ENCODE data around the gene TMEM236. TPM values are rescaled to one million over a fixed set of nuclear protein-coding genes. Genes with fewer than 3 reads are reported as not detected.

The TMEM236 gene, protein sequence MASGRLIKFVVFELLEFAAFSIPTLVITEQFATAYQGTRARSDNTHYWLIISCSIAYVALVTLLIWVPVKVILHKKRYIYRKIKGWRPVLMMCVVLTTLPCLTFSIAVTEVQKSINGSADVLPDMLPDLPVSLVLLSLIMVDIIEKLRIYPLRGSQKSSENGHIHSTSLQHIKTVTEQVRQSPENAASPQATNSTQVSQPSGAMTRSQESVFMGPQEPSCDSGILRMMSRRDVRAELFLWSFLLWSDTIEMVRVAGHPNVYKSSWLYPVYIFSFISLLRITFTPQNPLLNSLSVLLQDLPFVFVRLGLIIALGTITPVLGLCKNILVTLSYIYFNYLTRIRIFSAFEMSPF
- total RNA-seq (2021) (0.20 and 0.24 TPM in 2 replicates), Bru-seq, nascent RNA (percentile 35 among the genes with signal in this experiment), BruChase-seq, experiment 1, labeled RNA remaining after a 2-hour chase (percentile 48 among the genes with signal in this experiment), BruChase-seq, experiment 2, labeled RNA remaining after a 6-hour chase (percentile 44 among the genes with signal in this experiment)
- long read RNA-seq, result 0 reads

DNA sequence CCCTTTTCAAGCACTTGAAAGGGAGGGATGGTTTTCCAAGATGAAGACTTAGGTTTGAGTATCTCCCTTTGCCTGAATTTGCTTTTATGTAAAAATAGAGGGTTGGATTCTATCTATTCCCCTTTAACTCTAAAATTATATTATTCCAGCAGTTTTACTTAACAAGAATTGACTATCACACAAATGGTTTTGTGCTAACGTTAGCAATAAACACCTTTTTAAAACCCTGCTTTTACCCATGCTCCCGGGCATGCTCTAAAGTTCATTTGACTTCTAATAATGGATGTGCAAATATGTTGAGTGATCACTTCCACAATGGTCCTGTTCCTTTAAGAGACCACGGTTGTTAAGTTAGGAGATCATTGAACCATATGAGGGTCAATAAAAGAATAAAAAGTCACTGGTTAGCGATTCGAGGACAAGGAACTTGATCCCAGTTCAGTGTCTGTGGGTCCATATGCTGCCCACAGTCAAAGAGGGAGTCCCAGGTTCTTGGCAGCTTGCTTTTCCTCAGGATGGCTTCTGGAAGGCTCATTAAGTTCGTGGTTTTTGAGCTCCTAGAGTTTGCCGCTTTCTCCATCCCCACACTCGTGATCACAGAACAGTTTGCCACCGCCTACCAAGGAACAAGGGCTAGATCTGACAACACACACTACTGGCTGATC lies at the start of gene TMEM236:
TSS of gene TMEM236 (plus strand) at position 421 of the 665 bp plus-strand sequence. CDS start at position 516, 95 bp downstream.
- TF ChIP-seq EZH2 (IDR thresholded peaks at IDR 0.05; ENCODE audit: low read depth), result no peak
- TF ChIP-seq, protein P1, sequence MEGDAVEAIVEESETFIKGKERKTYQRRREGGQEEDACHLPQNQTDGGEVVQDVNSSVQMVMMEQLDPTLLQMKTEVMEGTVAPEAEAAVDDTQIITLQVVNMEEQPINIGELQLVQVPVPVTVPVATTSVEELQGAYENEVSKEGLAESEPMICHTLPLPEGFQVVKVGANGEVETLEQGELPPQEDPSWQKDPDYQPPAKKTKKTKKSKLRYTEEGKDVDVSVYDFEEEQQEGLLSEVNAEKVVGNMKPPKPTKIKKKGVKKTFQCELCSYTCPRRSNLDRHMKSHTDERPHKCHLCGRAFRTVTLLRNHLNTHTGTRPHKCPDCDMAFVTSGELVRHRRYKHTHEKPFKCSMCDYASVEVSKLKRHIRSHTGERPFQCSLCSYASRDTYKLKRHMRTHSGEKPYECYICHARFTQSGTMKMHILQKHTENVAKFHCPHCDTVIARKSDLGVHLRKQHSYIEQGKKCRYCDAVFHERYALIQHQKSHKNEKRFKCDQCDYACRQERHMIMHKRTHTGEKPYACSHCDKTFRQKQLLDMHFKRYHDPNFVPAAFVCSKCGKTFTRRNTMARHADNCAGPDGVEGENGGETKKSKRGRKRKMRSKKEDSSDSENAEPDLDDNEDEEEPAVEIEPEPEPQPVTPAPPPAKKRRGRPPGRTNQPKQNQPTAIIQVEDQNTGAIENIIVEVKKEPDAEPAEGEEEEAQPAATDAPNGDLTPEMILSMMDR (conservative IDR thresholded peaks at IDR 0.05), result no peak
- ChIA-PET CTCF (no interaction called here), POLR2A (ENCODE audit: unreplicated experiment) (no interaction called here)
- Histone ChIP-seq H3K27me3 (ENCODE audit: insufficient read depth, low read depth) (no peaks in the 10 kb centered on the region), H4K20me1 (ENCODE audit: insufficient read depth) (no peaks in the 10 kb centered on the region), H3K9me3 (ENCODE audit: insufficient read depth, low read depth) (no peaks in the 10 kb centered on the region), H2AFZ (no peak within 1 kb of the TSS), H3F3A (ENCODE audit: insufficient read depth, low read depth) (no peaks in the 10 kb centered on the region), H3K4me2 (no peak within 1 kb of the TSS), H3K9me2 (ENCODE audit: insufficient read depth) (no peaks in the 10 kb centered on the region), H3K36me3 (ENCODE audit: low read depth) (no peaks in the 10 kb centered on the region), H3K79me2 (ENCODE audit: low read depth) (no peaks in the 10 kb centered on the region), H3K4me1 (replicated peaks; ENCODE audit: insufficient read depth) (no peaks in the 10 kb centered on the region), H3K27ac (no peak within 1 kb of the TSS), H3K4me3 (no peak within 1 kb of the TSS)
- BruUV-seq (replicated peaks), result no TSS peak
- no peak for DNase-seq
- intact Hi-C loops (cut with micrococcal nuclease; ENCODE audit: unreplicated experiment), result no loop called here

GRCh38 chr10:17703706-17704105 lies 48.3 kb upstream of the TMEM236 start:
- Histone ChIP-seq H2AFZ (no peak overlapping the region), H3K79me2 (ENCODE audit: low read depth) (no peaks in the 10 kb centered on the region), H3K36me3 (ENCODE audit: low read depth) (no peaks in the 10 kb centered on the region), H3K27me3 (ENCODE audit: insufficient read depth, low read depth) (no peaks in the 10 kb centered on the region), H3K9me2 (ENCODE audit: insufficient read depth) (no peaks in the 10 kb centered on the region), H3F3A (ENCODE audit: insufficient read depth, low read depth) (peaks cover 4% of the 10 kb centered on the region; the same call in 1 of the 2 replicates), H4K20me1 (ENCODE audit: insufficient read depth) (no peaks in the 10 kb centered on the region), H3K4me3 (no peak overlapping the region), H3K9me3 (ENCODE audit: insufficient read depth, low read depth) (no peaks in the 10 kb centered on the region), H3K27ac (no peak overlapping the region), H3K4me1 (replicated peaks; ENCODE audit: insufficient read depth) (no peaks in the 10 kb centered on the region), H3K4me2 (no peak overlapping the region)
- CTCF ChIA-PET, result interaction anchor here (0.6 kb wide), 1 partner anchor 327 kb away, joined by 4 read pairs; no protein-coding TSS in a partner anchor
- POLR2A ChIA-PET (ENCODE audit: unreplicated experiment), result no interaction called here
- no peak for DNase-seq
- no TSS peak for BruUV-seq (replicated peaks)
- intact Hi-C loops (cut with micrococcal nuclease; ENCODE audit: unreplicated experiment), result no loop called here
- TF ChIP-seq, protein P1 (conservative IDR thresholded peaks at IDR 0.05), result no peak
- TF ChIP-seq EZH2 (IDR thresholded peaks at IDR 0.05; ENCODE audit: low read depth), result no peak

DNA sequence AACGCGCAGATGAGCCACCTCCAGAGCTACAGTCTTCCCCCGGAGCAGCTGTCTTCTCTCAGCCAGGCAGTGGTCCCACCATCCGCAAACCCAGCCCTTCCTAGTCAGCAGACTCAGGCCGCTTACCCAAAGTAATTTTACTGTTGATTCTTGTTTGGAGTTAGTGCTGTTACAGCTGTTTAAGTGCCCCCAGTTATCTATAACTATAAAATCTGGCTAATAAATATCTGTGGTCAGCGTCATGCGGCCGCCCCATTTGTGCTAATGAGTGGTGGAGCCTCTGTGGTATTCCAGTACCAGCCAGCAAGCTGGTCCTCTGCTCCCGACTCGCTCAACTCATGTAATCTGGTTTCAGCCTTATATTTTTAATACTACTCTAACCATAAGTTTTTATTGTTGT lies 43.2 kb upstream of the TMEM236 start:
- Histone ChIP-seq H4K20me1 (ENCODE audit: insufficient read depth) (no peaks in the 10 kb centered on the region), H3K27me3 (ENCODE audit: insufficient read depth, low read depth) (no peaks in the 10 kb centered on the region), H3K9me2 (ENCODE audit: insufficient read depth) (no peaks in the 10 kb centered on the region), H3K27ac (no peak overlapping the region), H3K79me2 (ENCODE audit: low read depth) (no peaks in the 10 kb centered on the region), H3K9me3 (ENCODE audit: insufficient read depth, low read depth) (no peaks in the 10 kb centered on the region), H3F3A (ENCODE audit: insufficient read depth, low read depth) (0 out of 2 replicates have a peak, but pooled peaks cover 4% of the 10 kb centered on the region), H3K4me2 (no peak overlapping the region), H2AFZ (no peak overlapping the region), H3K4me1 (replicated peaks; ENCODE audit: insufficient read depth) (no peaks in the 10 kb centered on the region), H3K4me3 (no peak overlapping the region), H3K36me3 (ENCODE audit: low read depth) (no peaks in the 10 kb centered on the region)
- intact Hi-C loops (cut with micrococcal nuclease; ENCODE audit: unreplicated experiment), result no loop called here
- BruUV-seq (replicated peaks), result no TSS peak
- CTCF ChIA-PET, result interaction anchor here (0.6 kb wide), 1 partner anchor 101 kb away, joined by 5 read pairs; no protein-coding TSS in a partner anchor
- DNase-seq, result no peak
- TF ChIP-seq EZH2 (IDR thresholded peaks at IDR 0.05; ENCODE audit: low read depth), result no peak
- TF ChIP-seq, protein P1 (conservative IDR thresholded peaks at IDR 0.05), result no peak
- POLR2A ChIA-PET (ENCODE audit: unreplicated experiment), result no interaction called here

Data from PC-9 (cell line).